HepG2 (cell line): ENCODE data around the gene WDR81. TPM values are rescaled to one million over a fixed set of nuclear protein-coding genes. Genes with fewer than 3 reads are reported as not detected.
A peak's percentile ranks its signal among the peaks of the same experiment; 100 is the strongest.

Experiments used
- BCLAF1 ChIP-seq: fragments of 450-650 bp; IDR thresholded peaks from 2 replicates; pipeline ENCODE4 v1.6.1; 2017; ENCODE audit warnings: mild to moderate bottlenecking
- CC2D1A ChIP-seq: sonication (generic); formaldehyde crosslinking; IDR thresholded peaks from 2 replicates; pipeline ENCODE4 v1.8.1; 2023; ENCODE audit warnings: mild to moderate bottlenecking, missing genetic modification reagents
- EEA1 ChIP-seq: sonication (generic); formaldehyde crosslinking; IDR thresholded peaks from 2 replicates; pipeline ENCODE4 v1.5.1; 2020; ENCODE audit warnings: mild to moderate bottlenecking, missing genetic modification reagents, borderline replicate concordance
- ESRRA ChIP-seq: sonication (generic); formaldehyde crosslinking; IDR thresholded peaks from 2 replicates; pipeline ENCODE4 v1.5.1; 2020; ENCODE audit warnings: mild to moderate bottlenecking, low read depth, missing genetic modification reagents
- ETS1 ChIP-seq: sonication (generic); formaldehyde crosslinking; IDR thresholded peaks from 2 replicates; pipeline ENCODE4 v1.4.0; 2020; ENCODE audit warnings: missing genetic modification reagents
- FOXK1 ChIP-seq: sonication (generic); formaldehyde crosslinking; IDR thresholded peaks from 2 replicates; pipeline ENCODE4 v1.4.0; 2020; ENCODE audit warnings: low read depth, missing genetic modification reagents, borderline replicate concordance
- FOXM1 ChIP-seq: sonication (generic); formaldehyde crosslinking; IDR thresholded peaks from 2 replicates; pipeline ENCODE4 v1.5.0; 2020; ENCODE audit warnings: missing genetic modification reagents
- HMG20B ChIP-seq: conservative IDR thresholded peaks from 2 replicates; pipeline ENCODE4 v1.6.1; 2016; ENCODE audit warnings: missing genetic modification reagents, missing compliant biosample characterization
- KAT2B ChIP-seq: fragments of 150-350 bp; IDR thresholded peaks from 2 replicates; pipeline ENCODE4 v1.6.1; 2014; ENCODE audit warnings: low read depth, low read length, borderline replicate concordance
- LRRFIP1 ChIP-seq: sonication (generic); formaldehyde crosslinking; conservative IDR thresholded peaks from 2 replicates; pipeline ENCODE4 v1.4.0; 2020; ENCODE audit warnings: missing genetic modification reagents
- MIER3 ChIP-seq: IDR thresholded peaks from 2 replicates; pipeline ENCODE4 v1.6.1; 2016; ENCODE audit warnings: missing compliant biosample characterization, borderline replicate concordance
- NAIF1 ChIP-seq: sonication (generic); formaldehyde crosslinking; IDR thresholded peaks from 2 replicates; pipeline ENCODE4 v1.5.0; 2020; ENCODE audit warnings: mild to moderate bottlenecking, missing genetic modification reagents, borderline replicate concordance
- RXRA ChIP-seq: sonication (generic); formaldehyde crosslinking; IDR thresholded peaks from 2 replicates; pipeline ENCODE4 v1.5.1; 2020; ENCODE audit warnings: missing genetic modification reagents
- SAP130 ChIP-seq: IDR thresholded peaks from 2 replicates; pipeline ENCODE4 v1.6.1; 2016; ENCODE audit warnings: low read depth
- SP5 ChIP-seq: IDR thresholded peaks from 2 replicates; pipeline ENCODE4 v1.6.1; 2016; ENCODE audit warnings: low read depth, borderline replicate concordance
- SRY ChIP-seq: sonication (generic); formaldehyde crosslinking; IDR thresholded peaks from 2 replicates; pipeline ENCODE4 v1.8.0; 2022; ENCODE audit warnings: mild to moderate bottlenecking, missing genetic modification reagents
- TAF15 ChIP-seq: fragments of 200-400 bp; formaldehyde crosslinking; IDR thresholded peaks from one replicate; pipeline ENCODE4 v1.6.1; 2018; ENCODE audit warnings: mild to moderate bottlenecking, low read depth, low read length; ENCODE audit not compliant: poor library complexity, severe bottlenecking
- THAP11 ChIP-seq: IDR thresholded peaks from 2 replicates; pipeline ENCODE4 v1.6.1; 2016; ENCODE audit warnings: missing biosample characterization, missing genetic modification reagents
- ZBTB37 ChIP-seq: sonication (generic); formaldehyde crosslinking; IDR thresholded peaks from 2 replicates; pipeline ENCODE4 v1.4.0; 2020; ENCODE audit warnings: mild to moderate bottlenecking, missing genetic modification reagents
- ZBTB38 ChIP-seq: sonication (generic); formaldehyde crosslinking; IDR thresholded peaks from 2 replicates; pipeline ENCODE4 v1.5.1; 2020; ENCODE audit warnings: mild to moderate bottlenecking, missing genetic modification reagents
- ZBTB7B ChIP-seq: sonication (generic); formaldehyde crosslinking; IDR thresholded peaks from 2 replicates; pipeline ENCODE4 v1.4.0; 2020; ENCODE audit warnings: missing genetic modification reagents
- ZNF121 ChIP-seq: sonication (generic); formaldehyde crosslinking; IDR thresholded peaks from 2 replicates; pipeline ENCODE4 v1.5.0; 2020; ENCODE audit warnings: mild to moderate bottlenecking, missing genetic modification reagents
- ZNF224 ChIP-seq: sonication (generic); formaldehyde crosslinking; IDR thresholded peaks from 2 replicates; pipeline ENCODE4 v1.5.0; 2020; ENCODE audit warnings: mild to moderate bottlenecking, missing genetic modification reagents
- ZNF263 ChIP-seq: sonication (generic); formaldehyde crosslinking; IDR thresholded peaks from 2 replicates; pipeline ENCODE4 v1.4.0; 2020; ENCODE audit warnings: missing genetic modification reagents
- ZNF570 ChIP-seq: sonication (generic); formaldehyde crosslinking; IDR thresholded peaks from 2 replicates; pipeline ENCODE4 v1.4.0; 2020; ENCODE audit warnings: mild to moderate bottlenecking, missing genetic modification reagents, borderline replicate concordance
- polyA plus RNA-seq, 8 experiments: library from polyadenylated mRNA; depleted of rRNA in 3 of 8; stranded (reverse) in 7 of 8; unstranded in 1 of 8; fragments of >200 nt; fragmentation: Illumina TruSeq in 4 of 8; extraction: Trizol in 4 of 8; gene quantifications; 2 replicates each; pipeline versions ENCODE4 v1.2.1 to v1.2.3, GENCODE V29; 2011 to 2016; ENCODE audit warnings: low read depth in 4 of 8, missing spikeins in 1 of 8, mixed read lengths in 1 of 8; ENCODE audit not compliant: insufficient read depth in 1 of 8
- total RNA-seq, 5 experiments: library from RNA; depleted of rRNA; stranded (reverse); fragments of >200 nt; fragmentation: Illumina TruSeq; extraction: Trizol; gene quantifications; 2 replicates each; pipeline ENCODE4 v1.2.3, GENCODE V29; 2016; ENCODE audit warnings: low read depth in 1 of 5

Gene WDR81
- total and polyA plus RNA-seq, 2 of the 13 experiments (the other 11 are each of a cell fraction or from before 2014, with no cell fraction given), result 9.1 to 16.7 TPM

- TF ChIP-seq ZBTB37 (no peak), SP5 (CRISPR knock-in tag) (no peak), SRY (CRISPR knock-in tag) (peak; percentile 40; the same call in 1 of the 2 replicates), ZNF263 (peak; percentile 17; the same call in 1 of the 2 replicates), ZNF224 (CRISPR knock-in tag) (no peak), ETS1 (CRISPR knock-in tag) (no peak), NAIF1 (peak; percentile 40; the same call in 1 of the 2 replicates), HMG20B (no peak), MIER3 (CRISPR knock-in tag) (no peak), ZBTB38 (CRISPR knock-in tag) (no peak), THAP11 (CRISPR knock-in tag) (peak; percentile 77; the same call in 1 of the 2 replicates), RXRA (no peak), ZNF570 (no peak), FOXM1 (CRISPR knock-in tag) (no peak), CC2D1A (CRISPR knock-in tag) (no peak), ZNF121 (CRISPR knock-in tag) (peak; percentile 71), ESRRA (no peak; the same call in 1 of the 2 replicates), ZBTB7B (CRISPR knock-in tag) (peak; percentile 32; the same call in 1 of the 2 replicates), KAT2B (no peak), TAF15 (no peak), EEA1 (CRISPR knock-in tag) (no peak), SAP130 (peak; percentile 98), FOXK1 (CRISPR knock-in tag) (peak; percentile 98), LRRFIP1 (no peak), BCLAF1 (no peak)
Observed at GRCh38 chr17:1724351-1724868, at the start of gene WDR81 (continued).
